Measurements from ENCODE around the gene CACFD1.

The CACFD1 gene

GRCh38 chr9:133463864-133464615 is 4.3 kb downstream of the CACFD1 start:
- TF ChIP-seq L3MBTL2 (conservative IDR thresholded peaks at IDR 0.05) (no peak), HDGF (IDR thresholded peaks at IDR 0.05; ENCODE audit: borderline replicate concordance) (no peak), ARNT (IDR thresholded peaks at IDR 0.05) (no peak), BHLHE40 (IDR thresholded peaks at IDR 0.05; ENCODE audit: borderline replicate concordance) (no peak), TARDBP (IDR thresholded peaks at IDR 0.05) (no peak), ELF4 (IDR thresholded peaks at IDR 0.05) (no peak), FOXM1 (IDR thresholded peaks at IDR 0.05; ENCODE audit: borderline replicate concordance) (no peak), PKNOX1 (IDR thresholded peaks at IDR 0.05) (no peak), LEF1 (IDR thresholded peaks at IDR 0.05; ENCODE audit: borderline replicate concordance) (no peak), FOXA1 (IDR thresholded peaks at IDR 0.05) (no peak), CTBP1 (IDR thresholded peaks at IDR 0.05; ENCODE audit: borderline replicate concordance) (no peak), FOXK2 (IDR thresholded peaks at IDR 0.05) (no peak), NFRKB (IDR thresholded peaks at IDR 0.05) (no peak), SUZ12 (IDR thresholded peaks at IDR 0.05) (no peak), SP1 (IDR thresholded peaks at IDR 0.05) (no peak), ZNF384 (IDR thresholded peaks at IDR 0.05) (no peak)
- ChIA-PET POLR2A (interaction anchor here (1.0 kb wide), 1 partner anchor 15 kb away, joined by 3 read pairs; the partner anchor contains the start of gene SLC2A6), CTCF (interaction anchor here (0.6 kb wide), 1 partner anchor 113 kb away, joined by 3 read pairs; no protein-coding TSS in a partner anchor)
- no peak for DNase-seq (ENCODE audit: extremely low spot score)

GRCh38 chr9:133464638-133465037 is 4.9 kb downstream of the CACFD1 start:
- CTCF ChIA-PET: no interaction called here
- TF ChIP-seq SUZ12 (IDR thresholded peaks at IDR 0.05) (no peak), ARNT (IDR thresholded peaks at IDR 0.05) (no peak)
- DNase-seq (ENCODE audit: extremely low spot score): no peak
- POLR2A ChIA-PET: interaction anchor here (1.0 kb wide), 1 partner anchor 14 kb away, joined by 3 read pairs; the partner anchor contains the start of gene SLC2A6

GRCh38 chr9:133465984-133466383 is 6.2 kb downstream of the CACFD1 start:
- TF ChIP-seq FOXA1 (IDR thresholded peaks at IDR 0.05) (no peak), FOXK2 (IDR thresholded peaks at IDR 0.05) (no peak), BHLHE40 (IDR thresholded peaks at IDR 0.05; ENCODE audit: borderline replicate concordance) (no peak), LEF1 (IDR thresholded peaks at IDR 0.05; ENCODE audit: borderline replicate concordance) (no peak), NFRKB (IDR thresholded peaks at IDR 0.05) (no peak), ZNF384 (IDR thresholded peaks at IDR 0.05) (no peak), FOXM1 (IDR thresholded peaks at IDR 0.05; ENCODE audit: borderline replicate concordance) (no peak), L3MBTL2 (conservative IDR thresholded peaks at IDR 0.05) (no peak), TARDBP (IDR thresholded peaks at IDR 0.05) (no peak), HDGF (IDR thresholded peaks at IDR 0.05; ENCODE audit: borderline replicate concordance) (no peak), ELF4 (IDR thresholded peaks at IDR 0.05) (no peak), ARNT (IDR thresholded peaks at IDR 0.05) (no peak), SUZ12 (IDR thresholded peaks at IDR 0.05) (no peak), CTBP1 (IDR thresholded peaks at IDR 0.05; ENCODE audit: borderline replicate concordance) (no peak), SP1 (IDR thresholded peaks at IDR 0.05) (no peak), PKNOX1 (IDR thresholded peaks at IDR 0.05) (no peak)
- ChIA-PET CTCF (no interaction called here), POLR2A (no interaction called here)
- DNase-seq (ENCODE audit: extremely low spot score): no peak

- no peak for DNase-seq (ENCODE audit: extremely low spot score)
- POLR2A ChIA-PET: no interaction called here
- CTCF ChIA-PET: no interaction called here
- TF ChIP-seq SUZ12 (IDR thresholded peaks at IDR 0.05) (no peak), ARNT (IDR thresholded peaks at IDR 0.05) (no peak), LEF1 (IDR thresholded peaks at IDR 0.05; ENCODE audit: borderline replicate concordance) (no peak), SP1 (IDR thresholded peaks at IDR 0.05) (no peak), ELF4 (IDR thresholded peaks at IDR 0.05) (no peak), CTBP1 (IDR thresholded peaks at IDR 0.05; ENCODE audit: borderline replicate concordance) (no peak), NFRKB (IDR thresholded peaks at IDR 0.05) (no peak), BHLHE40 (IDR thresholded peaks at IDR 0.05; ENCODE audit: borderline replicate concordance) (no peak), PKNOX1 (IDR thresholded peaks at IDR 0.05) (no peak), FOXM1 (IDR thresholded peaks at IDR 0.05; ENCODE audit: borderline replicate concordance) (no peak), ZNF384 (IDR thresholded peaks at IDR 0.05) (no peak), FOXA1 (IDR thresholded peaks at IDR 0.05) (no peak)
Observed at GRCh38 chr9:133467101-133467500, 7.3 kb downstream of the CACFD1 start.

- POLR2A ChIA-PET: no interaction called here
- DNase-seq (ENCODE audit: extremely low spot score): no peak
- CTCF ChIA-PET: no interaction called here
- no peak for TF ChIP-seq ELF4 (IDR thresholded peaks at IDR 0.05)
- no peak for TF ChIP-seq BHLHE40 (IDR thresholded peaks at IDR 0.05; ENCODE audit: borderline replicate concordance)
- no peak for TF ChIP-seq LEF1 (IDR thresholded peaks at IDR 0.05; ENCODE audit: borderline replicate concordance)
- TF ChIP-seq SP1 (IDR thresholded peaks at IDR 0.05): no peak
- no peak for TF ChIP-seq HDGF (IDR thresholded peaks at IDR 0.05; ENCODE audit: borderline replicate concordance)
- TF ChIP-seq L3MBTL2 (conservative IDR thresholded peaks at IDR 0.05): no peak
Observed at GRCh38 chr9:133468374-133468773, 8.6 kb downstream of the CACFD1 start.

GRCh38 chr9:133468777-133469421 is 9.1 kb downstream of the CACFD1 start:
- POLR2A ChIA-PET: no interaction called here
- TF ChIP-seq ZNF384 (IDR thresholded peaks at IDR 0.05) (no peak), FOXM1 (IDR thresholded peaks at IDR 0.05; ENCODE audit: borderline replicate concordance) (no peak), ARNT (IDR thresholded peaks at IDR 0.05) (no peak), CTBP1 (IDR thresholded peaks at IDR 0.05; ENCODE audit: borderline replicate concordance) (no peak), TARDBP (IDR thresholded peaks at IDR 0.05) (no peak), FOXK2 (IDR thresholded peaks at IDR 0.05) (no peak), PKNOX1 (IDR thresholded peaks at IDR 0.05) (no peak), BHLHE40 (IDR thresholded peaks at IDR 0.05; ENCODE audit: borderline replicate concordance) (no peak), SUZ12 (IDR thresholded peaks at IDR 0.05) (no peak), LEF1 (IDR thresholded peaks at IDR 0.05; ENCODE audit: borderline replicate concordance) (no peak), L3MBTL2 (conservative IDR thresholded peaks at IDR 0.05) (no peak), SP1 (IDR thresholded peaks at IDR 0.05) (no peak), FOXA1 (IDR thresholded peaks at IDR 0.05) (no peak), NFRKB (IDR thresholded peaks at IDR 0.05) (no peak), ELF4 (IDR thresholded peaks at IDR 0.05) (no peak), HDGF (IDR thresholded peaks at IDR 0.05; ENCODE audit: borderline replicate concordance) (no peak)
- CTCF ChIA-PET: no interaction called here
- DNase-seq (ENCODE audit: extremely low spot score): no peak

All from HEK293T (cell line).